NB4 (cell line): Measurements from ENCODE around the gene TMPRSS11F.

Experiments
- CTCF ChIP-seq: IDR thresholded peaks from one replicate; pipeline ENCODE4 v1.5.1; 2012; ENCODE audit warnings: low read depth, low read length
- POLR2A ChIP-seq: IDR thresholded peaks from 2 replicates; pipeline ENCODE4 v1.6.1; 2011; ENCODE audit warnings: mild to moderate bottlenecking; ENCODE audit not compliant: insufficient read length; ENCODE audit errors: extremely low read depth
- TF ChIP-seq, protein P1 (sequence below): IDR thresholded peaks from 2 replicates; pipeline ENCODE4 v1.6.1; 2011; ENCODE audit warnings: low read depth, low read length

DNA sequence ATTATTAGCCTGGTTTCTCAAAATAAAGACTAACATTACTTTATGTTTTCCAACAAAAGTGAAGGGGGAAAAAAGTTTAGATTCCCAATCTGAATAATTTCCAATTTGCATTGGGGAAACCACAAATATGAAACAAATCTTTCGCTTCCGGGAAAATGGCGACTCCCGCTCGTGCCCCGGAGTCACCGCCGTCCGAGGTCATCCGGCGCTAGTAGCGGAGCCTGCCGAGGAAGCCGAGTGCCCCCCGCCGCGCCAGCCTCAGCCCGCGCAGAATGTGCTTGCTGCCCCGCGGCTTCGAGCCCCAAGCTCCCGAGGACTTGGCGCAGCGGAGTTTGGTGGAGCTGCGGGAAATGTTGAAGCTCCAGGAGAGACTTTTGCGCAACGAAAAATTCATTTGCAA lies 91.4 kb downstream of the TMPRSS11F start:
- TF ChIP-seq CTCF (no peak), POLR2A (no peak)
- TF ChIP-seq, protein P1, sequence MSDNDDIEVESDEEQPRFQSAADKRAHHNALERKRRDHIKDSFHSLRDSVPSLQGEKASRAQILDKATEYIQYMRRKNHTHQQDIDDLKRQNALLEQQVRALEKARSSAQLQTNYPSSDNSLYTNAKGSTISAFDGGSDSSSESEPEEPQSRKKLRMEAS: no peak
